ENCODE data around the gene IL24.

DNA sequence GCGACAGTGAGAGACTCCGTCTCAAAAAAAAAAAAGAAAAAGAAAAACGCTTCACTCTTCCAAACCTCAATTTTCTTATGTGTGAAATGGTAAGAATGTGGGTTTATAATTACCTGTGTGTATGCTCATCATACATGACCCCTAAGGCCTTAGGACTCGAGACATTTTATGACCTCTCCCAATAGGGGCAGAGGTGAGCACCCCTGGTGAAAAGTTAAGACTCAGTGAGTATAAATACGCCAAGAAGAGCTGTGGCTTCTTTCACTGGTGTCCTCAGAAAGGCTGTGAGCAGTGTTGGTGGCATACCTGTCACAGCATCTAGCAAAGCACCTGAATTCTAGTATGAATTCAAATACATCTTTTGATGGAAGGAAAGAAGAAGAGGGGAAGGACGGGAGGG is 32.3 kb downstream of the IL24 start:
- TF ChIP-seq, protein P1, sequence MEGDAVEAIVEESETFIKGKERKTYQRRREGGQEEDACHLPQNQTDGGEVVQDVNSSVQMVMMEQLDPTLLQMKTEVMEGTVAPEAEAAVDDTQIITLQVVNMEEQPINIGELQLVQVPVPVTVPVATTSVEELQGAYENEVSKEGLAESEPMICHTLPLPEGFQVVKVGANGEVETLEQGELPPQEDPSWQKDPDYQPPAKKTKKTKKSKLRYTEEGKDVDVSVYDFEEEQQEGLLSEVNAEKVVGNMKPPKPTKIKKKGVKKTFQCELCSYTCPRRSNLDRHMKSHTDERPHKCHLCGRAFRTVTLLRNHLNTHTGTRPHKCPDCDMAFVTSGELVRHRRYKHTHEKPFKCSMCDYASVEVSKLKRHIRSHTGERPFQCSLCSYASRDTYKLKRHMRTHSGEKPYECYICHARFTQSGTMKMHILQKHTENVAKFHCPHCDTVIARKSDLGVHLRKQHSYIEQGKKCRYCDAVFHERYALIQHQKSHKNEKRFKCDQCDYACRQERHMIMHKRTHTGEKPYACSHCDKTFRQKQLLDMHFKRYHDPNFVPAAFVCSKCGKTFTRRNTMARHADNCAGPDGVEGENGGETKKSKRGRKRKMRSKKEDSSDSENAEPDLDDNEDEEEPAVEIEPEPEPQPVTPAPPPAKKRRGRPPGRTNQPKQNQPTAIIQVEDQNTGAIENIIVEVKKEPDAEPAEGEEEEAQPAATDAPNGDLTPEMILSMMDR (IDR thresholded peaks at IDR 0.05), result no peak
- TF ChIP-seq CHD2 (IDR thresholded peaks at IDR 0.05; ENCODE audit: low read length, partially characterized antibody), result no peak
- TF ChIP-seq, protein P2, sequence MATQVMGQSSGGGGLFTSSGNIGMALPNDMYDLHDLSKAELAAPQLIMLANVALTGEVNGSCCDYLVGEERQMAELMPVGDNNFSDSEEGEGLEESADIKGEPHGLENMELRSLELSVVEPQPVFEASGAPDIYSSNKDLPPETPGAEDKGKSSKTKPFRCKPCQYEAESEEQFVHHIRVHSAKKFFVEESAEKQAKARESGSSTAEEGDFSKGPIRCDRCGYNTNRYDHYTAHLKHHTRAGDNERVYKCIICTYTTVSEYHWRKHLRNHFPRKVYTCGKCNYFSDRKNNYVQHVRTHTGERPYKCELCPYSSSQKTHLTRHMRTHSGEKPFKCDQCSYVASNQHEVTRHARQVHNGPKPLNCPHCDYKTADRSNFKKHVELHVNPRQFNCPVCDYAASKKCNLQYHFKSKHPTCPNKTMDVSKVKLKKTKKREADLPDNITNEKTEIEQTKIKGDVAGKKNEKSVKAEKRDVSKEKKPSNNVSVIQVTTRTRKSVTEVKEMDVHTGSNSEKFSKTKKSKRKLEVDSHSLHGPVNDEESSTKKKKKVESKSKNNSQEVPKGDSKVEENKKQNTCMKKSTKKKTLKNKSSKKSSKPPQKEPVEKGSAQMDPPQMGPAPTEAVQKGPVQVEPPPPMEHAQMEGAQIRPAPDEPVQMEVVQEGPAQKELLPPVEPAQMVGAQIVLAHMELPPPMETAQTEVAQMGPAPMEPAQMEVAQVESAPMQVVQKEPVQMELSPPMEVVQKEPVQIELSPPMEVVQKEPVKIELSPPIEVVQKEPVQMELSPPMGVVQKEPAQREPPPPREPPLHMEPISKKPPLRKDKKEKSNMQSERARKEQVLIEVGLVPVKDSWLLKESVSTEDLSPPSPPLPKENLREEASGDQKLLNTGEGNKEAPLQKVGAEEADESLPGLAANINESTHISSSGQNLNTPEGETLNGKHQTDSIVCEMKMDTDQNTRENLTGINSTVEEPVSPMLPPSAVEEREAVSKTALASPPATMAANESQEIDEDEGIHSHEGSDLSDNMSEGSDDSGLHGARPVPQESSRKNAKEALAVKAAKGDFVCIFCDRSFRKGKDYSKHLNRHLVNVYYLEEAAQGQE (IDR thresholded peaks at IDR 0.05; ENCODE audit: low read depth, low read length), result no peak
- TF ChIP-seq, protein P3, sequence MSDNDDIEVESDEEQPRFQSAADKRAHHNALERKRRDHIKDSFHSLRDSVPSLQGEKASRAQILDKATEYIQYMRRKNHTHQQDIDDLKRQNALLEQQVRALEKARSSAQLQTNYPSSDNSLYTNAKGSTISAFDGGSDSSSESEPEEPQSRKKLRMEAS (IDR thresholded peaks at IDR 0.05; ENCODE audit: low read depth), result no peak
- TF ChIP-seq POLR2AphosphoS5 (IDR thresholded peaks at IDR 0.05; ENCODE audit: low read depth, low read length), result no peak
- no peak for TF ChIP-seq RXRA (IDR thresholded peaks at IDR 0.05; ENCODE audit: borderline replicate concordance, low read depth)

Measured in SK-N-SH (cell line).